GM23248 (cell line): Measurements from ENCODE around the gene ZBED2.

ENCODE experiments used
- EZH2 ChIP-seq: fragments of 200-600 bp; sonication (generic); IDR thresholded peaks from 2 replicates; pipeline ENCODE4 v1.6.1; 2018; ENCODE audit warnings: antibody characterized with exemption, mild to moderate bottlenecking; ENCODE audit not compliant: insufficient read depth, poor library complexity, severe bottlenecking
- EZH2phosphoT487 ChIP-seq: fragments of 200-600 bp; sonication (generic); IDR thresholded peaks from 2 replicates; pipeline ENCODE4 v1.6.1; 2018; ENCODE audit warnings: antibody characterized with exemption, moderate library complexity, mild to moderate bottlenecking, low read depth; ENCODE audit not compliant: insufficient read depth

GRCh38 chr3:111568355-111568754, 26.8 kb downstream of the ZBED2 start:
- no peak for TF ChIP-seq EZH2
- no peak for TF ChIP-seq EZH2phosphoT487
